ENCODE data around the gene PRDM15. TPM values are rescaled to one million over a fixed set of nuclear protein-coding genes. Genes with fewer than 3 reads are reported as not detected.
A peak's percentile ranks its signal among the peaks of the same experiment; 100 is the strongest.

PRDM15 gene
- total RNA-seq, 1 experiment from 2014 or later = 9.8 TPM

- ATAC-seq = no peak
Observed at GRCh38 chr21:41761211-41761933, 117.8 kb downstream of the PRDM15 start.

GRCh38 chr21:41760411-41760810, 118.7 kb downstream of the PRDM15 start:
- Histone ChIP-seq H3K4me1 (ENCODE audit: control insufficient read depth in 1 of 2, insufficient read depth in 2 of 2, low read length in 2 of 2) (peaks cover 40 to 54% of the 10 kb centered on the region in 2 experiments), H3K27me3 (ENCODE audit: insufficient read depth, low read length) (no peaks in the 10 kb centered on the region), H3K79me2 (ENCODE audit: insufficient read depth, low read length) (peaks cover 96% of the 10 kb centered on the region), H3K4me3 (replicated peaks in 1 of 2; ENCODE audit: low read depth in 1 of 2, low read length in 2 of 2) (no peak overlapping the region), H3K9me2 (ENCODE audit: insufficient read depth) (no peaks in the 10 kb centered on the region), H3K4me2 (ENCODE audit: low read length) (0 out of 2 replicates have a peak overlapping the region, but pooled peaks have one; percentile 56), H3K36me3 (ENCODE audit: control insufficient read depth in 1 of 2, insufficient read depth in 2 of 2, low read length in 2 of 2) (peaks cover 0 to 8% of the 10 kb centered on the region in 2 experiments; a peak in 1 of 4 replicates), H2AFZ (ENCODE audit: low read depth, low read length, poor library complexity, severe bottlenecking) (no peak overlapping the region), H3K9ac (ENCODE audit: low read length) (0 out of 2 replicates have a peak overlapping the region, but pooled peaks have one; percentile 8), H3K9me3 (ENCODE audit: control insufficient read depth in 1 of 2, insufficient read depth in 1 of 2, low read depth in 1 of 2, low read length in 2 of 2) (no peaks in the 10 kb centered on the region), H4K20me1 (ENCODE audit: insufficient read depth) (peaks cover 13% of the 10 kb centered on the region; the same call in 1 of the 2 replicates), H3K27ac (ENCODE audit: low read depth, low read length) (no peak overlapping the region)
- intact Hi-C loops (cut with micrococcal nuclease) = no loop called here
- TF ChIP-seq FOSL1 (IDR thresholded peaks at IDR 0.05; ENCODE audit: low read depth) (no peak), CTCF (IDR thresholded peaks at IDR 0.05 in 2 of 3, conservative IDR thresholded peaks at IDR 0.05 in 1 of 3; ENCODE audit: borderline replicate concordance in 1 of 3, insufficient read depth in 1 of 3, low read depth in 2 of 3, low read length in 2 of 3) (no peak), POLR2AphosphoS5 (IDR thresholded peaks at IDR 0.05; ENCODE audit: low read depth, low read length) (no peak), EZH2 (IDR thresholded peaks at IDR 0.05) (no peak), MAX (IDR thresholded peaks at IDR 0.05) (no peak), RAD21 (IDR thresholded peaks at IDR 0.05; ENCODE audit: low read depth) (no peak)
- DNase-seq (ENCODE audit: low read depth, low spot score) (no peak), ATAC-seq (no peak)
- ChIA-PET RAD21 (ENCODE audit: low non-redundant PET in 1 of 2, low total read pairs in 2 of 2, uncharacterized antibody in 2 of 2, unreplicated experiment in 2 of 2) (no interaction called here), CTCF (interaction anchor here (1.5 kb wide), 1 partner anchor 148 kb away, joined by 4 read pairs; no protein-coding TSS in a partner anchor), POLR2A (no interaction called here)
- BruUV-seq (replicated peaks) = no TSS peak

More at GRCh38 chr21:41761211-41761933, 117.8 kb downstream of the PRDM15 start:
- Histone ChIP-seq H3K27me3 (ENCODE audit: insufficient read depth, low read length) (no peaks in the 10 kb centered on the region), H3K4me2 (ENCODE audit: low read length) (no peak overlapping the region), H3K4me3 (replicated peaks in 1 of 2; ENCODE audit: low read depth in 1 of 2, low read length in 2 of 2) (no peak overlapping the region), H2AFZ (ENCODE audit: low read depth, low read length, poor library complexity, severe bottlenecking) (no peak overlapping the region), H3K9me3 (ENCODE audit: control insufficient read depth in 1 of 2, insufficient read depth in 1 of 2, low read depth in 1 of 2, low read length in 2 of 2) (no peaks in the 10 kb centered on the region), H4K20me1 (ENCODE audit: insufficient read depth) (peaks cover 13% of the 10 kb centered on the region; the same call in 1 of the 2 replicates), H3K79me2 (ENCODE audit: insufficient read depth, low read length) (peaks cover 97% of the 10 kb centered on the region), H3K4me1 (ENCODE audit: control insufficient read depth in 1 of 2, insufficient read depth in 2 of 2, low read length in 2 of 2) (peaks cover 43 to 60% of the 10 kb centered on the region in 2 experiments), H3K9ac (ENCODE audit: low read length) (no peak overlapping the region), H3K27ac (ENCODE audit: low read depth, low read length) (no peak overlapping the region), H3K9me2 (ENCODE audit: insufficient read depth) (no peaks in the 10 kb centered on the region), H3K36me3 (ENCODE audit: control insufficient read depth in 1 of 2, insufficient read depth in 2 of 2, low read length in 2 of 2) (peaks cover 0 to 3% of the 10 kb centered on the region in 2 experiments; a peak in 1 of 4 replicates)
- no peak for DNase-seq (ENCODE audit: low read depth, low spot score)
- intact Hi-C loops (cut with micrococcal nuclease) = no loop called here
- no TSS peak for BruUV-seq (replicated peaks)
- ChIA-PET POLR2A (interaction anchor here (0.5 kb wide), 1 partner anchor 17 kb away, joined by 4 read pairs; no protein-coding TSS in a partner anchor), RAD21 (ENCODE audit: low non-redundant PET in 1 of 2, low total read pairs in 2 of 2, uncharacterized antibody in 2 of 2, unreplicated experiment in 2 of 2) (no interaction called here), CTCF (interaction anchor here (1.5 kb wide), 1 partner anchor 149 kb away, joined by 4 read pairs; no protein-coding TSS in a partner anchor)
- TF ChIP-seq TCF7L2 (IDR thresholded peaks at IDR 0.05; ENCODE audit: borderline replicate concordance, extremely low read depth, insufficient read depth, insufficient read length) (no peak), RAD21 (IDR thresholded peaks at IDR 0.05; ENCODE audit: low read depth) (no peak), CEBPB (IDR thresholded peaks at IDR 0.05; ENCODE audit: low read depth) (no peak), ZFX (IDR thresholded peaks at IDR 0.05) (no peak)
